ELF-1 (cell line): ENCODE data around the gene PPP1R13B.
A peak's percentile ranks its signal among the peaks of the same experiment; 100 is the strongest.

ENCODE experiments used
- DNase-seq: peaks from one replicate; pipeline ENCODE4 v3.0.0-alpha.2; 2016; ENCODE audit warnings: low read depth, low spot score

PPP1R13B gene

GRCh38 chr14:103881268-103882201 lies 34.2 kb upstream of the PPP1R13B start:
- DNase-seq, result no peak

- no peak for DNase-seq
Observed at GRCh38 chr14:103880348-103881267, 33.2 kb upstream of the PPP1R13B start.

- peak; percentile 66 for DNase-seq
Observed at GRCh38 chr14:103879570-103880347, 32.4 kb upstream of the PPP1R13B start.

- DNase-seq, result no peak
Observed at GRCh38 chr14:103879118-103879569, 31.8 kb upstream of the PPP1R13B start.

- DNase-seq, result no peak
Observed at GRCh38 chr14:103878180-103878579, 30.8 kb upstream of the PPP1R13B start.

GRCh38 chr14:103875010-103875409 lies 27.6 kb upstream of the PPP1R13B start:
- no peak for DNase-seq

GRCh38 chr14:103872481-103873113 lies 25.2 kb upstream of the PPP1R13B start:
- DNase-seq, result peak; percentile 44

- DNase-seq, result peak; percentile 86
Observed at GRCh38 chr14:103871596-103872480, 24.5 kb upstream of the PPP1R13B start.

- no peak for DNase-seq
Observed at GRCh38 chr14:103870891-103871595, 23.7 kb upstream of the PPP1R13B start.

- no peak for DNase-seq
Observed at GRCh38 chr14:103870144-103870876, 22.9 kb upstream of the PPP1R13B start.

GRCh38 chr14:103869406-103870143 lies 22.2 kb upstream of the PPP1R13B start:
- DNase-seq, result no peak

GRCh38 chr14:103868242-103868897 lies 21.0 kb upstream of the PPP1R13B start:
- no peak for DNase-seq

GRCh38 chr14:103867523-103867953 lies 20.2 kb upstream of the PPP1R13B start:
- DNase-seq, result peak; percentile 50

GRCh38 chr14:103867020-103867419 lies 19.6 kb upstream of the PPP1R13B start:
- DNase-seq, result no peak

- DNase-seq, result no peak
Observed at GRCh38 chr14:103863245-103863644, 15.9 kb upstream of the PPP1R13B start.

- no peak for DNase-seq
Observed at GRCh38 chr14:103862393-103862782, 15.0 kb upstream of the PPP1R13B start.
